Measurements from ENCODE around the gene ZNF654.

DNA sequence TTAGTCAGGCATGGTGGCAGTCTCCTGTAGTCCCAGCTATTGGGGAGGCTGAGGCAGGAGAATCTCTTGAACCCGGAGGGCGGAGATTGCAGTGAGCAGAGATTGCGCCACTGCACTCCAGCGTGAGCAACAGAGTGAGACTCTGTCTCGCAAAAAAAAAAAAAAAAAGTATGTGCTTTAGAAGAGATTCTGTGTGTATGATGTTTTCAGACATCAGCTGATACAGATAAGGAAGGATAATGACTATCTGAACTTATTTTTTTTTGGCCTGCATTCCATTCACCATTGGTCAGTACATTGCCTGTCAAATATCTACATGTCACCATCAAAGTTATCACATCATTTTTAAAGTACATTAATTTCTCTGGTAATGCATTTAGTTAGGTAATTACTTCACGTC lies 108.1 kb downstream of the ZNF654 start:
- TF ChIP-seq EZH2 (IDR thresholded peaks at IDR 0.05; ENCODE audit: insufficient read depth, low read length), result no peak
- TF ChIP-seq, protein P1, sequence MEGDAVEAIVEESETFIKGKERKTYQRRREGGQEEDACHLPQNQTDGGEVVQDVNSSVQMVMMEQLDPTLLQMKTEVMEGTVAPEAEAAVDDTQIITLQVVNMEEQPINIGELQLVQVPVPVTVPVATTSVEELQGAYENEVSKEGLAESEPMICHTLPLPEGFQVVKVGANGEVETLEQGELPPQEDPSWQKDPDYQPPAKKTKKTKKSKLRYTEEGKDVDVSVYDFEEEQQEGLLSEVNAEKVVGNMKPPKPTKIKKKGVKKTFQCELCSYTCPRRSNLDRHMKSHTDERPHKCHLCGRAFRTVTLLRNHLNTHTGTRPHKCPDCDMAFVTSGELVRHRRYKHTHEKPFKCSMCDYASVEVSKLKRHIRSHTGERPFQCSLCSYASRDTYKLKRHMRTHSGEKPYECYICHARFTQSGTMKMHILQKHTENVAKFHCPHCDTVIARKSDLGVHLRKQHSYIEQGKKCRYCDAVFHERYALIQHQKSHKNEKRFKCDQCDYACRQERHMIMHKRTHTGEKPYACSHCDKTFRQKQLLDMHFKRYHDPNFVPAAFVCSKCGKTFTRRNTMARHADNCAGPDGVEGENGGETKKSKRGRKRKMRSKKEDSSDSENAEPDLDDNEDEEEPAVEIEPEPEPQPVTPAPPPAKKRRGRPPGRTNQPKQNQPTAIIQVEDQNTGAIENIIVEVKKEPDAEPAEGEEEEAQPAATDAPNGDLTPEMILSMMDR (IDR thresholded peaks at IDR 0.05; ENCODE audit: insufficient read depth, low read depth, low read length), result no peak

Data from astrocyte (in vitro differentiated cells and primary cell).